ENCODE data around the gene TMC1.
"Not testable (repeated sequence)": the region's sequence is repeated elsewhere in the genome, so short reads cannot be mapped to it uniquely, and the experiment has no call there.

TMC1 gene

GRCh38 chr9:72526901-72527800 lies 5.7 kb downstream of the TMC1 start:
- DNase-seq (ENCODE audit: low spot score), result peak; percentile 93

GRCh38 chr9:72527801-72528195 lies 6.4 kb downstream of the TMC1 start:
- no peak for DNase-seq (ENCODE audit: low spot score)

GRCh38 chr9:72529531-72529930 lies 8.1 kb downstream of the TMC1 start:
- DNase-seq (ENCODE audit: low spot score), result no peak

- DNase-seq (ENCODE audit: low spot score), result peak; percentile 29
These were observed 11.9 kb downstream of the TMC1 start for GRCh38 chr9:72533322-72533721.

GRCh38 chr9:72534931-72535330 lies 13.5 kb downstream of the TMC1 start:
- DNase-seq (ENCODE audit: low spot score), result no peak

GRCh38 chr9:72537011-72537545 lies 15.7 kb downstream of the TMC1 start:
- no peak for DNase-seq (ENCODE audit: low spot score)

- no peak for DNase-seq (ENCODE audit: low spot score)
These were observed 16.3 kb downstream of the TMC1 start for GRCh38 chr9:72537671-72538070.

GRCh38 chr9:72538921-72539702 lies 17.7 kb downstream of the TMC1 start:
- DNase-seq (ENCODE audit: low spot score), result no peak

GRCh38 chr9:72539824-72540347 lies 18.5 kb downstream of the TMC1 start:
- DNase-seq (ENCODE audit: low spot score), result no peak

- peak; percentile 80 for DNase-seq (ENCODE audit: low spot score)
These were observed 19.0 kb downstream of the TMC1 start for GRCh38 chr9:72540348-72540873.

GRCh38 chr9:72542537-72542833 lies 21.1 kb downstream of the TMC1 start:
- DNase-seq (ENCODE audit: low spot score), result not testable (repeated sequence)

GRCh38 chr9:72542917-72543316 lies 21.5 kb downstream of the TMC1 start:
- DNase-seq (ENCODE audit: low spot score), result no peak

GRCh38 chr9:72551306-72551705 lies 29.9 kb downstream of the TMC1 start:
- no peak for DNase-seq (ENCODE audit: low spot score)

GRCh38 chr9:72552356-72552755 lies 30.9 kb downstream of the TMC1 start:
- DNase-seq (ENCODE audit: low spot score), result no peak

- DNase-seq (ENCODE audit: low spot score), result peak; percentile 81
These were observed 32.8 kb downstream of the TMC1 start for GRCh38 chr9:72554221-72554641.

GRCh38 chr9:72557549-72557948 lies 36.1 kb downstream of the TMC1 start:
- peak; percentile 89 for DNase-seq (ENCODE audit: low spot score)

GRCh38 chr9:72560086-72560485 lies 38.7 kb downstream of the TMC1 start:
- DNase-seq (ENCODE audit: low spot score), result no peak

- DNase-seq (ENCODE audit: low spot score), result no peak
These were observed 42.4 kb downstream of the TMC1 start for GRCh38 chr9:72563806-72564205.

- no peak for DNase-seq (ENCODE audit: low spot score)
These were observed 43.3 kb downstream of the TMC1 start for GRCh38 chr9:72564479-72565281.

- no peak for DNase-seq (ENCODE audit: low spot score)
These were observed 44.1 kb downstream of the TMC1 start for GRCh38 chr9:72565535-72565934.

GRCh38 chr9:72574156-72574810 lies 52.9 kb downstream of the TMC1 start:
- DNase-seq (ENCODE audit: low spot score), result no peak

Data from AG08395 (cell line).